ENCODE results near the gene EGFL6.

Gene EGFL6

GRCh38 chrX:13647709-13648212, 78.4 kb downstream of the EGFL6 start (continued):
- TF ChIP-seq ZBTB26 (tag by site-specific recombination; optimal IDR thresholded peaks at IDR 0.05) (no peak), ZNF791 (tag by site-specific recombination; IDR thresholded peaks at IDR 0.05) (no peak), ZNF561 (tag by site-specific recombination; IDR thresholded peaks at IDR 0.05; ENCODE audit: borderline replicate concordance) (peak; percentile 86), ZFP3 (tag by site-specific recombination; IDR thresholded peaks at IDR 0.05; ENCODE audit: low read depth) (no peak), ZNF707 (tag by site-specific recombination; IDR thresholded peaks at IDR 0.05) (no peak), ZNF624 (tag by site-specific recombination; IDR thresholded peaks at IDR 0.05) (peak; percentile 68; the same call in 1 of the 2 replicates), MYNN (tag by site-specific recombination; IDR thresholded peaks at IDR 0.05; ENCODE audit: borderline replicate concordance) (no peak), ZNF223 (tag by site-specific recombination; IDR thresholded peaks at IDR 0.05) (no peak), ZSCAN18 (tag by site-specific recombination; IDR thresholded peaks at IDR 0.05) (no peak), ZNF677 (tag by site-specific recombination; IDR thresholded peaks at IDR 0.05) (0 out of 2 replicates have a peak, but pooled peaks have one; percentile 35), ZNF600 (tag by site-specific recombination; IDR thresholded peaks at IDR 0.05) (peak; percentile 88), ZNF513 (tag by site-specific recombination; IDR thresholded peaks at IDR 0.05) (no peak), RBAK (tag by site-specific recombination; IDR thresholded peaks at IDR 0.05) (no peak; the same call in 1 of the 2 replicates), ZNF302 (tag by site-specific recombination; IDR thresholded peaks at IDR 0.05; ENCODE audit: low read depth) (no peak), ZNF311 (tag by site-specific recombination; IDR thresholded peaks at IDR 0.05; ENCODE audit: borderline replicate concordance) (no peak), BCL6B (tag by site-specific recombination; IDR thresholded peaks at IDR 0.05) (no peak), ZNF473 (tag by site-specific recombination; IDR thresholded peaks at IDR 0.05) (no peak), ZNF350 (tag by site-specific recombination; IDR thresholded peaks at IDR 0.05) (no peak), ZNF501 (tag by site-specific recombination; IDR thresholded peaks at IDR 0.05) (no peak), ZNF654 (tag by site-specific recombination; IDR thresholded peaks at IDR 0.05; ENCODE audit: low read depth) (no peak), ZNF558 (tag by site-specific recombination; IDR thresholded peaks at IDR 0.05) (no peak), GLIS2 (tag by site-specific recombination; IDR thresholded peaks at IDR 0.05) (peak; percentile 24; the same call in 1 of the 2 replicates), ZNF114 (tag by site-specific recombination; IDR thresholded peaks at IDR 0.05) (no peak), ZNF23 (tag by site-specific recombination; IDR thresholded peaks at IDR 0.05; ENCODE audit: borderline replicate concordance) (no peak), OVOL3 (tag by site-specific recombination; IDR thresholded peaks at IDR 0.05) (no peak), ZNF341 (tag by site-specific recombination; IDR thresholded peaks at IDR 0.05; ENCODE audit: low read depth) (no peak), ZNF596 (tag by site-specific recombination; IDR thresholded peaks at IDR 0.05) (no peak), ZNF548 (tag by site-specific recombination; IDR thresholded peaks at IDR 0.05) (no peak), KLF8 (tag by site-specific recombination; IDR thresholded peaks at IDR 0.05) (peak; percentile 72; the same call in 1 of the 2 replicates), ZNF280C (tag by site-specific recombination; IDR thresholded peaks at IDR 0.05) (no peak), SETDB1 (IDR thresholded peaks at IDR 0.05; ENCODE audit: insufficient read length, low read length) (no peak), ZNF560 (tag by site-specific recombination; IDR thresholded peaks at IDR 0.05; ENCODE audit: borderline replicate concordance) (no peak)
